Loucy (cell line): ENCODE data around the gene ZNF296.

Experiments used
- EZH2phosphoT487 ChIP-seq: fragments of 200-600 bp; IDR thresholded peaks from 2 replicates; pipeline ENCODE4 v1.6.1; 2018; ENCODE audit warnings: antibody characterized with exemption, mild to moderate bottlenecking, moderate library complexity, borderline replicate concordance
- TF ChIP-seq, protein P1 (sequence below): fragments of 200-600 bp; sonication (generic); conservative IDR thresholded peaks from 2 replicates; pipeline ENCODE4 v1.5.1; 2014; ENCODE audit warnings: mild to moderate bottlenecking, antibody characterized with exemption, low read length

GRCh38 chr19:45066921-45067661, 9.2 kb downstream of the ZNF296 start:
- TF ChIP-seq, protein P1, sequence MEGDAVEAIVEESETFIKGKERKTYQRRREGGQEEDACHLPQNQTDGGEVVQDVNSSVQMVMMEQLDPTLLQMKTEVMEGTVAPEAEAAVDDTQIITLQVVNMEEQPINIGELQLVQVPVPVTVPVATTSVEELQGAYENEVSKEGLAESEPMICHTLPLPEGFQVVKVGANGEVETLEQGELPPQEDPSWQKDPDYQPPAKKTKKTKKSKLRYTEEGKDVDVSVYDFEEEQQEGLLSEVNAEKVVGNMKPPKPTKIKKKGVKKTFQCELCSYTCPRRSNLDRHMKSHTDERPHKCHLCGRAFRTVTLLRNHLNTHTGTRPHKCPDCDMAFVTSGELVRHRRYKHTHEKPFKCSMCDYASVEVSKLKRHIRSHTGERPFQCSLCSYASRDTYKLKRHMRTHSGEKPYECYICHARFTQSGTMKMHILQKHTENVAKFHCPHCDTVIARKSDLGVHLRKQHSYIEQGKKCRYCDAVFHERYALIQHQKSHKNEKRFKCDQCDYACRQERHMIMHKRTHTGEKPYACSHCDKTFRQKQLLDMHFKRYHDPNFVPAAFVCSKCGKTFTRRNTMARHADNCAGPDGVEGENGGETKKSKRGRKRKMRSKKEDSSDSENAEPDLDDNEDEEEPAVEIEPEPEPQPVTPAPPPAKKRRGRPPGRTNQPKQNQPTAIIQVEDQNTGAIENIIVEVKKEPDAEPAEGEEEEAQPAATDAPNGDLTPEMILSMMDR, result no peak
- no peak for TF ChIP-seq EZH2phosphoT487
